ENCODE measurements around the gene HLA-DPB1. TPM values are rescaled to one million over a fixed set of nuclear protein-coding genes. Genes with fewer than 3 reads are reported as not detected.

HLA-DPB1 gene
- total RNA-seq, 1 experiment from 2014 or later, result not detected

GRCh38 chr6:33120001-33120400 lies 44.2 kb downstream of the HLA-DPB1 start:
- ChIA-PET CTCF (interaction anchor here (1.6 kb wide), 1 partner anchor 130 kb away, joined by 3 read pairs; no protein-coding TSS in a partner anchor), POLR2A (no interaction called here)
- no TSS peak for BruUV-seq (replicated peaks)
- Mint-ChIP-seq H3K4me1 (ENCODE audit: low read depth, unreplicated experiment) (peaks cover 12% of the 10 kb centered on the region), H3K4me3 (ENCODE audit: unreplicated experiment) (no peak overlapping the region), H3K27ac (ENCODE audit: unreplicated experiment) (no peak overlapping the region), H3K27me3 (ENCODE audit: insufficient read depth, unreplicated experiment) (peaks cover 9% of the 10 kb centered on the region), H3K36me3 (ENCODE audit: insufficient read depth, unreplicated experiment) (peaks cover 5% of the 10 kb centered on the region), H3K9me3 (ENCODE audit: unreplicated experiment) (peaks cover 27% of the 10 kb centered on the region)
- intact Hi-C loops (cut with micrococcal nuclease; ENCODE audit: unreplicated experiment), result no loop called here
- peaks cover 6% of the 10 kb centered on the region; the same call in 1 of the 2 replicates for H3K4me1 ChIP-seq
- H3K4me3 ChIP-seq (ENCODE audit: low read depth, low read length), result no peak overlapping the region
- no peak for DNase-seq
- peaks cover 1% of the 10 kb centered on the region for H3K27me3 ChIP-seq (replicated peaks; ENCODE audit: control insufficient read depth, insufficient read depth, low read length)
- H3K9me3 ChIP-seq, result peaks cover 13% of the 10 kb centered on the region
- TF ChIP-seq, protein P1, sequence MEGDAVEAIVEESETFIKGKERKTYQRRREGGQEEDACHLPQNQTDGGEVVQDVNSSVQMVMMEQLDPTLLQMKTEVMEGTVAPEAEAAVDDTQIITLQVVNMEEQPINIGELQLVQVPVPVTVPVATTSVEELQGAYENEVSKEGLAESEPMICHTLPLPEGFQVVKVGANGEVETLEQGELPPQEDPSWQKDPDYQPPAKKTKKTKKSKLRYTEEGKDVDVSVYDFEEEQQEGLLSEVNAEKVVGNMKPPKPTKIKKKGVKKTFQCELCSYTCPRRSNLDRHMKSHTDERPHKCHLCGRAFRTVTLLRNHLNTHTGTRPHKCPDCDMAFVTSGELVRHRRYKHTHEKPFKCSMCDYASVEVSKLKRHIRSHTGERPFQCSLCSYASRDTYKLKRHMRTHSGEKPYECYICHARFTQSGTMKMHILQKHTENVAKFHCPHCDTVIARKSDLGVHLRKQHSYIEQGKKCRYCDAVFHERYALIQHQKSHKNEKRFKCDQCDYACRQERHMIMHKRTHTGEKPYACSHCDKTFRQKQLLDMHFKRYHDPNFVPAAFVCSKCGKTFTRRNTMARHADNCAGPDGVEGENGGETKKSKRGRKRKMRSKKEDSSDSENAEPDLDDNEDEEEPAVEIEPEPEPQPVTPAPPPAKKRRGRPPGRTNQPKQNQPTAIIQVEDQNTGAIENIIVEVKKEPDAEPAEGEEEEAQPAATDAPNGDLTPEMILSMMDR (IDR thresholded peaks at IDR 0.05; ENCODE audit: insufficient read depth in 1 of 2, low read depth in 1 of 2, low read length in 1 of 2, severe bottlenecking in 1 of 2, unreplicated experiment in 1 of 2), result no peak
- H3K36me3 ChIP-seq (ENCODE audit: control insufficient read depth, insufficient read depth, low read length), result no peaks in the 10 kb centered on the region

- peaks cover 5% of the 10 kb centered on the region for H3K36me3 Mint-ChIP-seq (ENCODE audit: insufficient read depth, unreplicated experiment)
- H3K27me3 Mint-ChIP-seq (ENCODE audit: insufficient read depth, unreplicated experiment), result peaks cover 4% of the 10 kb centered on the region
- no peaks in the 10 kb centered on the region for H3K27me3 ChIP-seq (replicated peaks; ENCODE audit: control insufficient read depth, insufficient read depth, low read length)
- no peak overlapping the region for H3K4me3 ChIP-seq (ENCODE audit: low read depth, low read length)
- no peak overlapping the region for H3K27ac Mint-ChIP-seq (ENCODE audit: unreplicated experiment)
- H3K9me3 Mint-ChIP-seq (ENCODE audit: unreplicated experiment), result peaks cover 30% of the 10 kb centered on the region
- peaks cover 6% of the 10 kb centered on the region; the same call in 1 of the 2 replicates for H3K4me1 ChIP-seq
- peaks cover 12% of the 10 kb centered on the region for H3K4me1 Mint-ChIP-seq (ENCODE audit: low read depth, unreplicated experiment)
- no TSS peak for BruUV-seq (replicated peaks)
- no peak overlapping the region for H3K4me3 Mint-ChIP-seq (ENCODE audit: unreplicated experiment)
- TF ChIP-seq, protein P1 (IDR thresholded peaks at IDR 0.05; ENCODE audit: insufficient read depth in 1 of 2, low read depth in 1 of 2, low read length in 1 of 2, severe bottlenecking in 1 of 2, unreplicated experiment in 1 of 2), result no peak
- CTCF ChIA-PET, result no interaction called here
- H3K36me3 ChIP-seq (ENCODE audit: control insufficient read depth, insufficient read depth, low read length), result no peaks in the 10 kb centered on the region
- DNase-seq, result no peak
- intact Hi-C loops (cut with micrococcal nuclease; ENCODE audit: unreplicated experiment), result loop anchor here (2.0 kb wide), 1 partner anchor 126 kb away; no protein-coding TSS in a partner anchor
- POLR2A ChIA-PET, result no interaction called here
- peaks cover 13% of the 10 kb centered on the region for H3K9me3 ChIP-seq
Observed at GRCh38 chr6:33123181-33123580, 47.4 kb downstream of the HLA-DPB1 start.

- no peaks in the 10 kb centered on the region for H3K36me3 ChIP-seq (ENCODE audit: control insufficient read depth, insufficient read depth, low read length)
- TF ChIP-seq, protein P1 (IDR thresholded peaks at IDR 0.05; ENCODE audit: insufficient read depth in 1 of 2, low read depth in 1 of 2, low read length in 1 of 2, severe bottlenecking in 1 of 2, unreplicated experiment in 1 of 2), result peak in 1 of 2 experiments; percentile 30
- Mint-ChIP-seq H3K27me3 (ENCODE audit: insufficient read depth, unreplicated experiment) (peaks cover 4% of the 10 kb centered on the region), H3K4me1 (ENCODE audit: low read depth, unreplicated experiment) (peaks cover 12% of the 10 kb centered on the region), H3K4me3 (ENCODE audit: unreplicated experiment) (no peak overlapping the region), H3K9me3 (ENCODE audit: unreplicated experiment) (peaks cover 30% of the 10 kb centered on the region), H3K27ac (ENCODE audit: unreplicated experiment) (no peak overlapping the region), H3K36me3 (ENCODE audit: insufficient read depth, unreplicated experiment) (peaks cover 5% of the 10 kb centered on the region)
- POLR2A ChIA-PET, result no interaction called here
- no peaks in the 10 kb centered on the region for H3K27me3 ChIP-seq (replicated peaks; ENCODE audit: control insufficient read depth, insufficient read depth, low read length)
- CTCF ChIA-PET, result interaction anchor here (1.0 kb wide), 1 partner anchor 26 kb away, joined by 3 read pairs; no protein-coding TSS in a partner anchor
- H3K4me1 ChIP-seq, result peaks cover 6% of the 10 kb centered on the region; the same call in 1 of the 2 replicates
- no TSS peak for BruUV-seq (replicated peaks)
- peak in 1 of 2 experiments; percentile 18 for DNase-seq
- H3K4me3 ChIP-seq (ENCODE audit: low read depth, low read length), result no peak overlapping the region
- intact Hi-C loops (cut with micrococcal nuclease; ENCODE audit: unreplicated experiment), result loop anchor here (2.0 kb wide), 1 partner anchor 125 kb away; no protein-coding TSS in a partner anchor
- H3K9me3 ChIP-seq, result peaks cover 13% of the 10 kb centered on the region
Observed at GRCh38 chr6:33123732-33124524, 48.1 kb downstream of the HLA-DPB1 start.
